ENCODE results near the gene JTB.

- TF ChIP-seq CTCF (IDR thresholded peaks at IDR 0.05; ENCODE audit: low read length): no peak
- no peak for TF ChIP-seq EZH2 (IDR thresholded peaks at IDR 0.05; ENCODE audit: borderline replicate concordance, low read length)
Measured at GRCh38 chr1:153995202-153995601, 17.7 kb upstream of the JTB start.

All from OCI-LY1 (cell line).